CD4-positive, alpha-beta T cell treated with Interleukin-6 for 4 hours (primary cell): ENCODE data around the gene SEMA6A.

Source experiments
- DNase-seq: peaks from one replicate; pipeline ENCODE4 v3.0.0-alpha.2; 2020; ENCODE audit warnings: mixed read lengths

SEMA6A gene

GRCh38 chr5:116488356-116489041 lies 86.1 kb downstream of the SEMA6A start:
- DNase-seq = no peak

- DNase-seq = no peak
Measured at GRCh38 chr5:116487045-116487444, 87.6 kb downstream of the SEMA6A start.

DNA sequence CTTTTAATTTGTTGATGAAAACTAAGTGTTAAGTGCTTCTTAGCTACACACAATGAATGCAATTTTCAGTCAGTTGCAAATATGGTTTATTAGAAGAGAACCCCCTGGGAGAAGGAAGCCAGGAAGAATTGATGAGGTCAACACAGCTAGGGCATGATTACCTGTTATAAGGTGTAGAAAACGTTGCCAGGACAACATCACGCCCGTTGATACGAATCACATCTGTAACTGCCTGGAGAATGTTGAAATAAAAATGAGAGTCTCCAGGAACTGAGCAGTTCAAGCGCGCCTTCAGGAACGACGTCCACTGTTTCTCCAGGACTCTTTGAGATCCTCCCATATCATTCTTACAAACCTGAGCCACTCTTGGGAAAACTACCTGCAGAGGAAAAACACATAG lies 88.0 kb downstream of the SEMA6A start:
- no peak for DNase-seq

DNA sequence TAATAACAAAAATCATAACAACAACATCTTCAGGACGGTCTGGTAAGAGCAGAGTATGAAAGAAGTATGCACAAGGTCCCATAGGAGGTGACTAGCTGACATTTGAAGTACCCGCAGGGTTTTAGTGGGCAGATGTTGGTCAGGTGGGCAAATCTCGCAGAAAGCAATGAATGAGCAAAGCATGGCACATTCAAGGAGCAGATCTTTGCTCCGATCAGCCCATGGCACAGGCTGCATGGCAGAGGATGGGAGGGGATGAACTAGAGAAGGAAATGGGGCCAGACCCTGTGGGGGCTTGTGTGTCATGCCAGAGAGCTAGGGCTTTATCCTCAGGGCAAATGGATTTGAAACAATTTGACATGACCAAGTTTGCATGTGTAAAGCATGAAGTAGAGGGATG lies 90.0 kb downstream of the SEMA6A start:
- DNase-seq = no peak

DNA sequence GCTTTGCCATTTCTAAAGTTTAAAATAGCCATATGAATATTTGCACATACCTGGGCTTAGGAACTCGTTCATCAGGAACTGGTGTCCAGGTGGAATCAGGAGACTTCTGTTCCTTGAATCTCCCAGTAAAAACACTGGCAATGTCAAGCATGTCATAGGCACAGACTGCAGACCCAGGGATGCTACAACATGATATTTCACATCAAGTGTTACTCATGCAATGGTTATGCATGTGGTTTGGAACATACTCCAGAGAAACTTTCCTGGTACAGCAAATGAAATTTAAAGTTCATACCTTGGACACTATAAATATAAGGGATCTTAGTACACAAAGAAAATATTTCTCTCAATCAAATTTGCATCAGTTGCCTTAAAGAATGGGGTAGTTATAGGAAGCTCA lies 92.2 kb downstream of the SEMA6A start:
- DNase-seq = no peak

DNA sequence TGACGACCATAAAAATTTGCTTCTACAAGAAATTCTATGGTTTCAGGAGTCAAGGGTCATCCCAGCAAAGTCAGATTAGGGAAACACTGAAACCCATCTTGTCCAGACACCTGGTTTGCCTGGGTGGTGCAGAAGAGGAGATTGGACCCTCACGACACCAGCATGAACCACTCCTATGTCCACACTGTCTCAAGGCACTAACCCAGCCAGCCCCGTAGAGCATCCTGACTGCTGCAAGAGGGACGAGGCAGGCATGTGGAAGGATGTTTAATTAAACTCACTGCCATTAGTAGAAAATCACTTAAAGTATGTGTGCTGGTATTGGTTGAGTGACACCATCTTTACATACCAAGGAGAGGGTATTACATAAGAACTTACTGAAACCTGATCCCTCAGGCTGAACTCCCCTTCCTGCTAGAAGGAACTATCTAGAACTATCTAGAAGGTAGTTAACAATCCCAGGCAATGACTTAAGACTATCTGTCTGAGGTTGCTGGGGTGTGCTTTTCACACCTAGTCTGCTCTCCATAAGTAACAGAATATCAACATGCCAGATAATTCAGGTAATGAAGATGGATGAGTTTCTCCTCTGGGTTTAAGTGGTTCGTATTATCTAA lies 93.6 kb downstream of the SEMA6A start:
- DNase-seq = no peak

- no peak for DNase-seq
Measured at GRCh38 chr5:116479776-116480675, 94.6 kb downstream of the SEMA6A start.

DNA sequence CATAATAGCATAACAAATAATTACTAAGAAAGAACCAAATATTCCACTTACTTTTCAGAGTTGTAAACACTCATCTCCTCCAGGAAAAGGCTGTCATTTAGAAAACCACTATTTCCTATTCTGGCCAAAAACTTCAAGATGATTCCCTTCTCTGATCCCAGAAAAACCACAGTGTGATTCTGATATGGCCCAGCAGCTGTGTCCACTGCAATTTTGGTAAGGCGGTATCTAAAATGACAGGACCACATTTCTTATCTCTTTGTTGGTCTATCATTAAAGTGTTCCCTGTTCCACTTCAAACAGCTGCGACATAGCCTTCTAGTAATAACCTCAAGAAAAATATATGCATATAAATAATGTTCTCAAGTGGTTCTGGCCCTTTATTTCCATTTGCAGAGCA lies 96.1 kb downstream of the SEMA6A start:
- no peak for DNase-seq

GRCh38 chr5:116476897-116477537 lies 97.6 kb downstream of the SEMA6A start:
- DNase-seq = no peak

DNA sequence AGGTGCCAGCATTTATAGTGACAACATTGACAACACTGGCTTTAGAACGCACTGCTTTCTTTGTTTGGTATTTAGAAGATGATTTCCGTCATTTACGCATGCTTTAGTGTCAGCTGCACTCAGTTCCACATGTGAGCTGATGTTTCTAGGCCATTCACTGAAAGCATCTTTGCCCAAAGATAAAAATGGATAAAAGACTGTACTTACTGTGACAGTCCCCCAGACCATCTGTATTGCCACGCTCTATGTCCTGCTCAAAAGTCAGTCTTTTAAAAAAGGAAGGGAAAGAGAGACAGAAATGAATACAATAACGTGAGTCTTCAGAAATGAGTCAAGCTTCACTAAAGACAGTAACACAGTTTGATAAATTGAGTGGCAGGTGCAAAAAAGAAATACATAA lies 99.3 kb downstream of the SEMA6A start:
- no peak for DNase-seq

DNA sequence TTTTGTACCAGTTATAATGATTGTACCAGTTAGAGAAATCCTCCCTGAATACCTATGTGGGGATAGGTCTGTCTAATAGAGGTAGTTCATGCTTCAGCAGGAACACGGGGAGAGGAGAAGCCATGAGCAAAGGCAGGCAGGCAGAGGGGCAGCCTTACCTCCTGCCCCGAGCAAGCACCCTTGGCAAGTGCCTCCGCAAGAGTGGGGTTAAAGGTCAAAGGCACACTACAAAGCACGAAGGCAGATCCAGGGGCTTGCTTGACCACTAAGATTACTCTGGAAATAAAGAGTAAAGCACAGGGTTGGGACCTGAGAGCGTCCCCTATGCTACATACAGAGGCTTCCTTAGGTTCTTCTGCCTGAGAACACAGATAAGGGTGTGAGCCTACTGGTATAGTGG lies 100.9 kb downstream of the SEMA6A start:
- no peak for DNase-seq

GRCh38 chr5:116472274-116472673 lies 102.3 kb downstream of the SEMA6A start:
- DNase-seq = no peak

- no peak for DNase-seq
Measured at GRCh38 chr5:116469631-116470030, 105.0 kb downstream of the SEMA6A start.

DNA sequence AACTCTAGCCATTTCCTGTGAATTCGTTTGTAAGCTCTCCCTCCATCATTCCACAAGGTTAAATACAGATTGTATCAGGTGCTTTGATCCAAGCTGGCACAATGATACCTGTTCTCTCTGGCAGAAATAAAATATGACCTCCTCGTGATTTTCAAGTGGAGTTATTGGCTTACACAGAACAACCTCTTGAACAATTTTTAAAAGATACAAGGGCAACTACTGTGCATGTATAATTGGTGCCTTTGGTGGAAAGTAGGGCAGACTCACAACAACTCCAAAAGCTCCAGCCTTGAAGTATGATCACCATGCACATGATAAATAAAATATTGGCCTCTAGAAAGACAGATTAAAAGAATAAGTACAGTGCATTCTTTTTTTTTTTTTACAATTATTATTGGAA lies 106.0 kb downstream of the SEMA6A start:
- DNase-seq = no peak

DNA sequence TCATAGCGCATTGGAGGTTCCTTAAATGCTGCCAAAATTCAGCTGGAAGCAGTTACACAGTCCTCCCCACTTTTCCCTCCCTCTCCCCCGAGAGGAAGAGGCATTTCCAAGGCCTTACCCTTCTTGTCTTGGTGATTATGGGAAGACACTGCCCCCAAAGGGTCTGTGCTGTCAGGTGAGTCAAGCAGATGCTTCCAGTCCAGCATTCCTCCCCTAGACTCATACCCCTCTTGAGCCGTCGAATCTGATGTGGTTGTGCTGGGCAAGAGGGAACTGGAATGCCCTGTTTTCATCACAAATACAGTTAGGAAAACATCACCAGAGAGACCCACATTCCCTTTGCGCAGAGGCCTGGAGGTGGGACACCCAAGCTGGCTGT lies 107.2 kb downstream of the SEMA6A start:
- DNase-seq = no peak

- DNase-seq = no peak
Measured at GRCh38 chr5:116466727-116467464, 107.7 kb downstream of the SEMA6A start.

DNA sequence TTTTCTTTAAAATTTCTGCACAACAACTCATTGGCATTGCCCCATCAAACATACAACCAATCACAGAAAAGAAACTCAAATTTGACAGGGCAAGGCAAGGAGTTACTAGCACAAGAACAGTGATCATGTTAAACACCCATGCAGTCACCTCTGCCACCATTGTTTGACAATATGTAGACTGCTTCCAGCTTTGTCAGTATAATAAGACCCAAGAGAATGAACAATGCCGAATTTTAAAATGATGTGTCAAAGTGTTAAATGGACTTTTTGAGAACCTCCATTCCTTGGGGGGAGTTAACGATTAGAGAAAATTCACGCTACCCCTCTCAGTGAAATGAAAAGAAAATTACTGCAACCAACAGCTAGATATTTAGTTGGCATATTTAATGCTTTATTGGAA lies 109.2 kb downstream of the SEMA6A start:
- DNase-seq = no peak

DNA sequence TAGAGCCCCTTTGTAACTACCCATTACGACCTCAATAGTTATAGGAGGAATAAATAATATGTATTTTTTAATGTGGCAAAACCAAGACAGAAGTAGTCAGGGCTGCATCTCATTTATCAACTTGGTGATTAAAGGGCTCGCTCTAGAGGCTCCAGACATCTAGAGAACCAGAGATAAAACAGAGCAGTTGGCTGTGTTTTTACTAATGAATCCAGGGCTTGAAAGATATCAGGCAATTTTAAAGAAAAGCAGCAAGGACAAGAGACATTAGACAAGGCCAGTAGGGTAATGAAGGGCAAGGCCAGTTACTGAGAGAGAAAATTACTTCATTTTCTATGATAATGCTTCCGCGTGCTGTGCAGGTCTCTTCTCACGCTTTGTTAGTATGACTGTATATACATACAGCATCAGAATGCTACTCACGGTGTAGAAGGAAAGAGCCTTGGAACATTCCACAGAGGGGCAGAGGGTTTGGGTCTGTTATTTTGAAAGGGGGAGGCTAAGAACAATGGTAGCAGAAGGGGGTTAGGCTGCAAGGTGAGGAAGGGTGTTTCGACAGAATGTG lies 110.4 kb downstream of the SEMA6A start:
- DNase-seq = no peak

DNA sequence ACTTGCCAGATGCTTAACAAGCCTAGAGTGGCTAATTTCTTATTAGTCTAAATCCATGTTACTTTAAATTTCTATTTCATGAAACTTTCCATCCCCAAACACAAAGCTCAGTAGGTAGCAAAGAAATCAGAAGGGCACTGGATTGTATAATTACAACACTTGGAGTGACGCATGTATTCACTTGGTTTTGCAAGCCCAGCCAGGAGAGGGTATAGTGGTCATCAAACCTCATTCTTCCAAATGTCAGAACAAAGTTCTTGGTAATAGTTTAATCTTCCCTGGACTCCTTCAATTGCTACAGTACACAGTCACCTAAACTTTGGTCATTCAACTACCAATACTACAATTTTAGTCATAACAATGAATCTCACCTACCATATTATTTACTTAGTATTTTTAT lies 112.1 kb downstream of the SEMA6A start:
- DNase-seq = no peak

DNA sequence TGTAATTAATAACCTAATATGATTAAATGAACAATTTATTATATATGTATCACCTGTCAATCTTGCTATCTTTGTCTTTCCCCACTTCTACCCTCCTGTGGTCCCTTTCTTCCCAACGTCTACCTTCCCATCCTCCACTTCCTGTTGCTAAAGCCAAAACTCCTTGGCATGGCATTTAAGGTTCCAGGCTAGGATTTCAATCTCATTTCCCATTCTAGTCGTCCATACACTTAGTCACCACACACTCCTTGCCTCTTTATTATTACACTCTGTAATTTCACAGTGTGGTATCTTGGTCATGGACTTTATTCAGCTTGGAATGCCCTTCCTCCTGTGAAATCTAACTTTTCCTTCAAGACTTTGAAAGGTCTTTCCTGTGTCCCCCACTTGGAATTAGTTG lies 115.3 kb downstream of the SEMA6A start:
- no peak for DNase-seq

- no peak for DNase-seq
Measured at GRCh38 chr5:116457062-116457461, 117.6 kb downstream of the SEMA6A start.

DNA sequence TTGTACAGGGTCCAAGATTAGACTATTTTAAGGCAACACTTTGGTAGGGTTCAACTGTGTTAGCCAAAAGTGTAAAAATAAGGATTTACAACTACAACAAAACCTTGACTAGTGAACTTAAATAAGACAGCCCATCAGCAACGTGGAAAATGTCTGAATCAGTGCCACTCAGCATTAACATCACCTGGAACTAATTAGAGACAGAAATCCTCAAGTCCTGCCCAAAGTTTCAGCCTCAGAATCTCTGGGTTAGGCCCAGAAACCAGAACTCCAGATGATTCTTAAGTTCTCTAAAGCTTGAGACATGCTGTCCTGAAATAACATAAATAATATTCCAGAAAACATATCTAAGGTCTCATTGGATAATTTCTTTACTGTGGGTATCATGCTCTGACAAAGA lies 118.6 kb downstream of the SEMA6A start:
- DNase-seq = no peak
